HepG2 (cell line): Measurements from ENCODE around the gene NEGR1. TPM values are rescaled to one million over a fixed set of nuclear protein-coding genes. Genes with fewer than 3 reads are reported as not detected.

Source experiments
- DMAP1 ChIP-seq: IDR thresholded peaks from 2 replicates; pipeline ENCODE4 v1.6.1; 2016
- MAFF ChIP-seq: IDR thresholded peaks from 2 replicates; pipeline ENCODE4 v1.6.1; 2011; ENCODE audit warnings: low read depth, low read length, improper control_type of control experiment
- MEF2D ChIP-seq: sonication (generic); formaldehyde crosslinking; IDR thresholded peaks from 2 replicates; pipeline ENCODE4 v1.5.1; 2020; ENCODE audit warnings: mild to moderate bottlenecking, missing genetic modification reagents
- MTF2 ChIP-seq: sonication (generic); formaldehyde crosslinking; IDR thresholded peaks from 2 replicates; pipeline ENCODE4 v1.5.0; 2020; ENCODE audit warnings: missing genetic modification reagents, borderline replicate concordance
- NBN ChIP-seq: fragments of 450-650 bp; conservative IDR thresholded peaks from 2 replicates; pipeline ENCODE4 v1.6.1; 2017
- PAWR ChIP-seq: sonication (generic); formaldehyde crosslinking; IDR thresholded peaks from 2 replicates; pipeline ENCODE4 v1.4.0; 2020; ENCODE audit warnings: missing genetic modification reagents, mild to moderate bottlenecking, borderline replicate concordance
- PHF20 ChIP-seq: sonication (generic); formaldehyde crosslinking; IDR thresholded peaks from 2 replicates; pipeline ENCODE4 v1.5.0; 2020; ENCODE audit warnings: mild to moderate bottlenecking, missing genetic modification reagents
- RAD21 ChIP-seq: fragments of 450-650 bp; formaldehyde crosslinking; IDR thresholded peaks from 2 replicates; pipeline ENCODE4 v1.5.0; 2020; ENCODE audit warnings: mild to moderate bottlenecking
- SP1 ChIP-seq, 2 experiments: fragments of 450-650 bp in 1 of 2; sonication (generic) in 1 of 2; formaldehyde crosslinking in 1 of 2; IDR thresholded peaks; 2 replicates each; pipeline versions ENCODE4 v1.4.0 to v1.6.1; 2016 to 2020; ENCODE audit warnings: missing genetic modification reagents in 1 of 2
- TCF7 ChIP-seq: sonication (generic); IDR thresholded peaks from 2 replicates; pipeline ENCODE4 v1.6.1; 2016; ENCODE audit warnings: antibody characterized with exemption, low read depth
- ZBTB1 ChIP-seq: sonication (generic); formaldehyde crosslinking; IDR thresholded peaks from 2 replicates; pipeline ENCODE4 v1.4.0; 2020; ENCODE audit warnings: missing genetic modification reagents, borderline replicate concordance
- ZBTB37 ChIP-seq: sonication (generic); formaldehyde crosslinking; IDR thresholded peaks from 2 replicates; pipeline ENCODE4 v1.4.0; 2020; ENCODE audit warnings: mild to moderate bottlenecking, missing genetic modification reagents
- ZNF180 ChIP-seq: sonication (generic); formaldehyde crosslinking; IDR thresholded peaks from 2 replicates; pipeline ENCODE4 v1.4.0; 2020; ENCODE audit warnings: low read depth, missing genetic modification reagents, borderline replicate concordance
- ZNF646 ChIP-seq: sonication (generic); formaldehyde crosslinking; IDR thresholded peaks from 2 replicates; pipeline ENCODE4 v1.9.0; 2021; ENCODE audit warnings: mild to moderate bottlenecking, missing genetic modification reagents
- ZNF839 ChIP-seq: sonication (generic); formaldehyde crosslinking; IDR thresholded peaks from 2 replicates; pipeline ENCODE4 v1.4.0; 2020; ENCODE audit warnings: missing genetic modification reagents, mild to moderate bottlenecking, borderline replicate concordance
- ZSCAN31 ChIP-seq: sonication (generic); formaldehyde crosslinking; IDR thresholded peaks from 2 replicates; pipeline ENCODE4 v1.5.0; 2020; ENCODE audit warnings: low read depth, mild to moderate bottlenecking, missing genetic modification reagents
- polyA plus RNA-seq, 8 experiments: library from polyadenylated mRNA; depleted of rRNA in 3 of 8; stranded (reverse) in 7 of 8; unstranded in 1 of 8; fragments of >200 nt; fragmentation: Illumina TruSeq in 4 of 8; extraction: Trizol in 4 of 8; gene quantifications; 2 replicates each; pipeline versions ENCODE4 v1.2.1 to v1.2.3, GENCODE V29; 2011 to 2016; ENCODE audit warnings: low read depth in 4 of 8, missing spikeins in 1 of 8, mixed read lengths in 1 of 8; ENCODE audit not compliant: insufficient read depth in 1 of 8
- total RNA-seq, 5 experiments: library from RNA; depleted of rRNA; stranded (reverse); fragments of >200 nt; fragmentation: Illumina TruSeq; extraction: Trizol; gene quantifications; 2 replicates each; pipeline ENCODE4 v1.2.3, GENCODE V29; 2016; ENCODE audit warnings: low read depth in 1 of 5
- TF ChIP-seq, protein P1 (sequence below): sonication (generic); formaldehyde crosslinking; conservative IDR thresholded peaks from 2 replicates; pipeline ENCODE4 v1.4.0; 2020; ENCODE audit warnings: missing genetic modification reagents

Gene NEGR1
- total and polyA plus RNA-seq, 2 of the 13 experiments (the other 11 are each of a cell fraction or from before 2014, with no cell fraction given), result not detected

DNA sequence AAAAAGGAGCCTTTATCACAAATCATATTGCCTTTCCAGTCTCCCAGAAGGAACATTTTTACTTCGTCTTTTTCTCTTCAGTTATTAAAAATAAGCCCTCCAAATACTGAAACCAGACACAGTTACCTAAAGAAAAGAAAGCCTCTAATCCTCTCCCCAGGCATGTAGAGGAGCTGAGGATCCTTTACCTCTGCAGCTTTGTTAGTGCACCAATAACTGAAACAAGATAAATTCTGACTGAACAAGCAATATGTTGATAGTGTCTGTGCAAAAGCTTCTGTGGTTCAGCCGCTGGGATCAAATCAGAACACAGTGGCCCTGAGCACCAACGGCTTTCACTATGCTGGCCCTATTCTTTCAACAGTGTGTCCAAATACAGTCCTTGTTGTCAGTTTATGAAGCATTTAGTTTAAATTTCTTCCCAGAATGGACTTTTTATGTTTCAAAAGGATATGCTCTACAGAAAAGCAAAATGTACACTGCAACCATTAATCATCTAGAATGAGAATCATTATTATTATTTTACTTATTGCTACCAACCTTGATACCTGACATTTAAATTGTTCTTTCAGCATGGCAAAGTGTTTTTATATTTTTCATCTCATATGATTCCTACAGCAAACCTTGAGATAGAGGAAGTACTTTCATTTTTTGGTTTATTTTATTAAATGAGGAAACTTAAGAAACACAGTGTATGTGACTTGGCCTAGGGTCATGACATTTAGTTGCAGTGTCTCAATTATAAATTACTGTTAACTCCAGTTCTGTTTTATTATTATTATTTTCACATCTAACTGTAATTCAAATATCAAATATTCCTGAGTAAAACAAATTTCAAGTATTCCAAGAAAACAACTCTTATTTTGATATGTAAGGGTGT is 217.9 kb downstream of the NEGR1 start (continued):
- no peak for TF ChIP-seq ZNF646
- no peak for TF ChIP-seq ZSCAN31 (CRISPR knock-in tag)
- TF ChIP-seq, protein P1, sequence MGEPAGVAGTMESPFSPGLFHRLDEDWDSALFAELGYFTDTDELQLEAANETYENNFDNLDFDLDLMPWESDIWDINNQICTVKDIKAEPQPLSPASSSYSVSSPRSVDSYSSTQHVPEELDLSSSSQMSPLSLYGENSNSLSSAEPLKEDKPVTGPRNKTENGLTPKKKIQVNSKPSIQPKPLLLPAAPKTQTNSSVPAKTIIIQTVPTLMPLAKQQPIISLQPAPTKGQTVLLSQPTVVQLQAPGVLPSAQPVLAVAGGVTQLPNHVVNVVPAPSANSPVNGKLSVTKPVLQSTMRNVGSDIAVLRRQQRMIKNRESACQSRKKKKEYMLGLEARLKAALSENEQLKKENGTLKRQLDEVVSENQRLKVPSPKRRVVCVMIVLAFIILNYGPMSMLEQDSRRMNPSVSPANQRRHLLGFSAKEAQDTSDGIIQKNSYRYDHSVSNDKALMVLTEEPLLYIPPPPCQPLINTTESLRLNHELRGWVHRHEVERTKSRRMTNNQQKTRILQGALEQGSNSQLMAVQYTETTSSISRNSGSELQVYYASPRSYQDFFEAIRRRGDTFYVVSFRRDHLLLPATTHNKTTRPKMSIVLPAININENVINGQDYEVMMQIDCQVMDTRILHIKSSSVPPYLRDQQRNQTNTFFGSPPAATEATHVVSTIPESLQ (CRISPR knock-in tag), result no peak
- TF ChIP-seq PAWR (CRISPR knock-in tag), result no peak
- TF ChIP-seq TCF7, result no peak
- no peak for TF ChIP-seq SP1 (IDR thresholded peaks at IDR 0.05)
- TF ChIP-seq SP1 (CRISPR knock-in tag; IDR thresholded peaks at IDR 0.05), result no peak
- no peak for TF ChIP-seq MAFF
- no peak for TF ChIP-seq ZBTB37
- no peak for TF ChIP-seq ZNF180
- no peak for TF ChIP-seq DMAP1 (CRISPR knock-in tag)
- TF ChIP-seq RAD21, result no peak
- no peak for TF ChIP-seq NBN
- no peak for TF ChIP-seq MEF2D
- no peak for TF ChIP-seq ZNF839 (CRISPR knock-in tag)
- no peak for TF ChIP-seq PHF20 (CRISPR knock-in tag)
- no peak for TF ChIP-seq MTF2 (CRISPR knock-in tag)
- TF ChIP-seq ZBTB1 (CRISPR knock-in tag), result no peak
- TF ChIP-seq, all 625 proteins: peak for 0
